Gastrocnemius medialis (tissue), 4 donors: Measurements from ENCODE around the gene PRSS53.

Experiments
- POLR2A ChIP-seq, 2 donors: fragments of 450-650 bp; IDR thresholded peaks; one replicate each; pipeline ENCODE4 v1.6.1; 2017; ENCODE audit warnings: antibody characterized with exemption in 2 of 2, mild to moderate bottlenecking in 2 of 2, moderate library complexity in 2 of 2
- TF ChIP-seq, protein P1 (sequence below), 5 experiments: fragments of 450-650 bp in 3 of 5; fragments of 200-600 bp in 2 of 5; sonication (generic) in 2 of 5; IDR thresholded peaks in 4 of 5; conservative IDR thresholded peaks in 1 of 5; 1 replicate in 4 of 5; 2 replicates in 1 of 5; pipeline ENCODE4 v1.5.1; 2016 to 2019; ENCODE audit warnings: antibody characterized with exemption in 5 of 5, mild to moderate bottlenecking in 3 of 5, moderate library complexity in 3 of 5

DNA sequence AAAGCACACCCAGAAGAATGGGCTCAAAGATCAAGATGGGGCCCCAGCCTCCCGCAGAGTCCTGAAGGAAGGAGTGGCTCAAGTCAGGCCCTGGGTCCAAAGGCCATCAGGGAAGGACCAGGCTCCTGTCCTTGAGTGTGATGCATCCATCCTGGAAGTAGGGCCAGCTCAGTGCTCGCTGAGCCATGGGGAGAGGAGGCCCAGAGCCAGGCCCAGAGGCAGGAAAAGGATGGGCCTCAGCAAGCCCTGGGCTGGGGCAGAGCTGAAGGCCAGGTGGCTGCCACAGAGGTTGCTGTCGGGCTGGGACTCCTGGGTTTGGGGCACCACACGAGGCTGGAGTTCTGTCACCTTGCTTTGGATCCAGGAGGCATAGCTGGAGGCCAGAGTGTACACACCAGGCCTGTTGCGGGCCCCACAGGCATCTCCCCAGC, 43.1 kb upstream of the PRSS53 start:
- TF ChIP-seq, protein P1, sequence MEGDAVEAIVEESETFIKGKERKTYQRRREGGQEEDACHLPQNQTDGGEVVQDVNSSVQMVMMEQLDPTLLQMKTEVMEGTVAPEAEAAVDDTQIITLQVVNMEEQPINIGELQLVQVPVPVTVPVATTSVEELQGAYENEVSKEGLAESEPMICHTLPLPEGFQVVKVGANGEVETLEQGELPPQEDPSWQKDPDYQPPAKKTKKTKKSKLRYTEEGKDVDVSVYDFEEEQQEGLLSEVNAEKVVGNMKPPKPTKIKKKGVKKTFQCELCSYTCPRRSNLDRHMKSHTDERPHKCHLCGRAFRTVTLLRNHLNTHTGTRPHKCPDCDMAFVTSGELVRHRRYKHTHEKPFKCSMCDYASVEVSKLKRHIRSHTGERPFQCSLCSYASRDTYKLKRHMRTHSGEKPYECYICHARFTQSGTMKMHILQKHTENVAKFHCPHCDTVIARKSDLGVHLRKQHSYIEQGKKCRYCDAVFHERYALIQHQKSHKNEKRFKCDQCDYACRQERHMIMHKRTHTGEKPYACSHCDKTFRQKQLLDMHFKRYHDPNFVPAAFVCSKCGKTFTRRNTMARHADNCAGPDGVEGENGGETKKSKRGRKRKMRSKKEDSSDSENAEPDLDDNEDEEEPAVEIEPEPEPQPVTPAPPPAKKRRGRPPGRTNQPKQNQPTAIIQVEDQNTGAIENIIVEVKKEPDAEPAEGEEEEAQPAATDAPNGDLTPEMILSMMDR (IDR thresholded peaks at IDR 0.05 in 4 of 5, conservative IDR thresholded peaks at IDR 0.05 in 1 of 5): no peak
- TF ChIP-seq POLR2A (IDR thresholded peaks at IDR 0.05): no peak
